ENCODE measurements around the gene PHACTR1. TPM values are rescaled to one million over a fixed set of nuclear protein-coding genes. Genes with fewer than 3 reads are reported as not detected.

Gene PHACTR1
- total RNA-seq, 1 experiment from 2014 or later, result not detected

- in situ Hi-C loops (cut with HindIII; ENCODE audit: low pct_unique_long_range_greater_than_20kb, low sequenced_read_pairs), result no loop called here
- peak; percentile 89 for DNase-seq (ENCODE audit: low read depth)
These were observed 611.7 kb downstream of the PHACTR1 start, which contains the start of gene TBC1D7 for GRCh38 chr6:13328076-13328874. Gene TBC1D7, minus strand, starts transcription at chr6:13328537. Its CDS starts 1,639 bp downstream, at chr6:13326898.

GRCh38 chr6:13328875-13329183, 612.3 kb downstream of the PHACTR1 start:
- in situ Hi-C loops (cut with HindIII; ENCODE audit: low pct_unique_long_range_greater_than_20kb, low sequenced_read_pairs), result no loop called here
- DNase-seq (ENCODE audit: low read depth), result no peak

- DNase-seq (ENCODE audit: low read depth), result peak; percentile 42
- in situ Hi-C loops (cut with HindIII; ENCODE audit: low pct_unique_long_range_greater_than_20kb, low sequenced_read_pairs), result no loop called here
These were observed 615.2 kb downstream of the PHACTR1 start for GRCh38 chr6:13331516-13332348.

- in situ Hi-C loops (cut with HindIII; ENCODE audit: low pct_unique_long_range_greater_than_20kb, low sequenced_read_pairs), result no loop called here
- no peak for DNase-seq (ENCODE audit: low read depth)
These were observed 615.8 kb downstream of the PHACTR1 start for GRCh38 chr6:13332349-13332706.

DNA sequence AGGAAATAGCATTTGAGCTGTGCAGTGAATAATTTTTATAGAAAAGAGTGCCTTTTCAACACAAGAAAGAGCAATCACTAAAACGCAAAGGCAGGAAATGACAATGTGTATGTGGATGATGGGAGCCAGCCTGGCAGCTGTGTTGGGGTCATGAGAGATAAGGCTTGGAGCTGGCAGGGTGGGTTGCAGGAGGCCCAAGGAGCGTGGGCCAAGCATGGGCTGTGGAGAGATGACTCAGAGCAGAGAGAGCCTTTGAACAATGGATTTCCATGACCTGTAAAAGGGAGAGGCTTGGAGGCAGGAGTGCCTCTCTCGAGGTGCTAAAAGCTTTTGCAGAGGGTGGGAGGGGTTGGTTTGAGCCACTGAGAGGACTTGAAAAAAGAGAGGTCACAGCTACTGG, 618.4 kb downstream of the PHACTR1 start:
- no peak for DNase-seq (ENCODE audit: low read depth)
- in situ Hi-C loops (cut with HindIII; ENCODE audit: low pct_unique_long_range_greater_than_20kb, low sequenced_read_pairs), result no loop called here

DNA sequence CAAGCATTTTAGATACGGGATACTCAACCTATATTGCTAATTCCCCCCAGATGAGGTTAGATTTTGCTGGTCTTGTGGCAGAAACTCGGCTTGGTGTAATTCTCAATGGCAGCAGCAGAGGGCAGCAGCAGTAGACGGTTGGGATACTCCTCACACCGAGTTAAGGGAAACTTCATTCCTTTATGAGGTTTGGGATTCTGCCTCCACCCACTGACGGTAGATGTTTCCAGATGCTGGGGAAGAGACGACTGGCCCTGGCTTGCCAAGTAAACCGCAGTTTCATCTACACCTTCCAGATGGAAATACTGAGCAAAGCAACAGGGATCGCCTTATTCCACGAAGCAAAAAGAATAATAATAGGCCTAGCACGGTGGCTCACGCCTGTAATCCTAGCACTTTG, 620.0 kb downstream of the PHACTR1 start:
- peak; percentile 55 for DNase-seq (ENCODE audit: low read depth)
- in situ Hi-C loops (cut with HindIII; ENCODE audit: low pct_unique_long_range_greater_than_20kb, low sequenced_read_pairs), result no loop called here

- DNase-seq (ENCODE audit: low read depth), result no peak
These were observed 621.5 kb downstream of the PHACTR1 start for GRCh38 chr6:13338038-13338437.

More at GRCh38 chr6:13338038-13338437, 621.5 kb downstream of the PHACTR1 start:
- in situ Hi-C loops (cut with HindIII; ENCODE audit: low pct_unique_long_range_greater_than_20kb, low sequenced_read_pairs), result no loop called here

Data from Caki2 (cell line).